GM10266 (cell line): ENCODE data around the gene GRID1.

ENCODE experiments used
- DNase-seq: peaks from one replicate; pipeline ENCODE4 v3.0.0; 2012; ENCODE audit errors: extremely low spot score
- CTCF ChIP-seq: IDR thresholded peaks from 2 replicates; pipeline ENCODE4 v1.5.1; 2012; ENCODE audit warnings: mild to moderate bottlenecking, low read depth; ENCODE audit not compliant: control insufficient read depth, insufficient read depth; ENCODE audit errors: missing control alignments

GRID1 gene

DNA sequence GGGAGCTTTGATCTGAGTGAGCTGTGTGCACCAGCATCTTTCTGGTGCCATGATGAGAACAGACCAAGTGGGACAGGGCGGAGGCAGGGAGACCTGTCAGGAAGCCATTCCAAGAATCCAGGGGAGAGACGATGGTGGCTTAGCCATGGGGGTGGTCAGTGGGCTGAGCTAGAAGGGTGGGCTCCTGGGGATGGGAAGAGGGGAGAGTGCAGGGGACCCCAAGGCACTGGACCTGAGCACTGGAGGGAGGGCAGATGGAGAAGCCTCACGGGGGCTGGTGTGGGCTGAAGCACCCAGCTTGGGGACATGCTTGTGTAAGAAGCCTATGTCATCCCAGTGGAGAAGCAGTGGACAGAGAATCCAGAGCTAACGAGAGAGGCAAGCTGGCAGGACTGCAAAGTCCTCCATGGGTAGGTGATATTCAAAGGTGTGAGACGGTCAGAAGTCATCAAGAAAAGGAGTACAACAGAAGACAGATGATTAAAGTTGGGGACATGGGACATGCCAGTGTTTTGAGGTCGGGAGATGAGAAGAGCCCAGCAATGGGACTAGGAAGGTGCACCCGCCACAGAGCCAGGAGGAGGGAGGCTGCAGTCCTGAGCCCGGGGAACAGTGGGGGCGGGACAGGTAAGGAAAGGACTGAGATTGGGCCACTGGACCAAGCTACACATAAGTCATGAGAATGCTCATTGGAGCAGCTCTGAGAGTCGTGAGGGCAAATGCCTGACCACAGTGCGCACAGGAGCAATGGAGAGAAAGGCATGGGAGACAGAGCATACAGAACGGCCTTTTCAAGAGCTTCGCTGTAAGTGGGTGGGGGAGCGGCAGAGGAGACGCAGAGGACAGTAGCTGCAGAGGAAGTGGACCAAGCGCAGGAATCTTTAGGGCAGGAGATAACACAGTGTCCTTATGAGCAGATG is 72.0 kb downstream of the GRID1 start:
- no peak for DNase-seq
- TF ChIP-seq CTCF, result no peak

- no peak for TF ChIP-seq CTCF
- no peak for DNase-seq
Measured at GRCh38 chr10:86293396-86293791, 73.2 kb downstream of the GRID1 start.

DNA sequence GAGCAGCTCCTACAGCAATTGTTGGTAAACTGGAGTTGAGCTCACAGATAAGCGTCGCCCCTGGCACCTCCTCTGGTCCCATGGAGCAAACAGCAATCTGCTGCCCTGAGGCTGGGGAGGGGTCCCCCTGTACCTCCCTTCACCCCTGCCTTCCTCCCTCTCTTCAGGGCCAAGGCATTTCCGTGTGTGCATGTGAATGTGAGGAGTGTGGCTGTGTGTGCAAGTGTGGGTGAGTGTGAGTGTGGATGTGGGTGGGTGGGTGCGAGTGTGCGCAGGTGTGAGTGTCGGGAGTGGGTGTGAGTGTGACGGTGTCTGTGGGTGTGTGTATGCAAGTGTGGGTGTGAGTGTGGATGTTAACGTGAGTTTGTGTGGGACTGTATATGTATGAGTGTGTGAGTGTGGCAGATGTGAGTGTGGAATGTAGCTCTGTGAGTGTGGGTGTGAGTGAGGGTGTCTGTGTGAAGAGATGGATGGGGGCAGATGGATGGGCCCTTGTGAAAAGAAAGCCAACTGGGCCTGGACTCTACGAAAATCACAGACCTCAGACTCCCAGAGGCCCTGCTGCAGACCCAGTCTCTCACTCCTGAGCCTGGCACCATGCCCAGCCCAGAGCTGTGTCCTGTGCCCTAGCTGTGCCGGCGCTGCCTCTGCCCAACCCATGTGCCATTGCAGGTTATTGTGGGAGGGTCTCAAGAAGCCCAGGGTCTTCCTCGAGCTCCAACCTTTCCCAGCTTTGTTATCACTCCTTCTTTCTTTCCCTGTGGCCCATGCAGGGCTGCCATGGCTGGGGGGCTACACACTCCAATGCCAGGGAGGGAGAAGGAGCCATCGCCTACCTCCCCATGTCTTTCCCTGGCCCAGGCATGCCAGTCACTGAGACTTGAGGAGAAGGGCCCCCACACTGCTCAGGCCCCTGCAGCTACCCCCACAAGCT is 73.9 kb downstream of the GRID1 start:
- TF ChIP-seq CTCF, result no peak
- no peak for DNase-seq

GRCh38 chr10:86291616-86292340 is 74.8 kb downstream of the GRID1 start:
- no peak for DNase-seq
- TF ChIP-seq CTCF, result no peak

- no peak for TF ChIP-seq CTCF
- no peak for DNase-seq
Measured at GRCh38 chr10:86290933-86291615, 75.5 kb downstream of the GRID1 start.

GRCh38 chr10:86289577-86289868 is 77.1 kb downstream of the GRID1 start:
- no peak for TF ChIP-seq CTCF
- DNase-seq, result no peak
